ENCODE results near the gene MYT1. TPM values are rescaled to one million over a fixed set of nuclear protein-coding genes. Genes with fewer than 3 reads are reported as not detected.
A peak's percentile ranks its signal among the peaks of the same experiment; 100 is the strongest.

Gene MYT1
- total and polyA plus RNA-seq, 2 of the 13 experiments (the other 11 are each of a cell fraction or from before 2014, with no cell fraction given): 0.58 to 2.5 TPM

DNA sequence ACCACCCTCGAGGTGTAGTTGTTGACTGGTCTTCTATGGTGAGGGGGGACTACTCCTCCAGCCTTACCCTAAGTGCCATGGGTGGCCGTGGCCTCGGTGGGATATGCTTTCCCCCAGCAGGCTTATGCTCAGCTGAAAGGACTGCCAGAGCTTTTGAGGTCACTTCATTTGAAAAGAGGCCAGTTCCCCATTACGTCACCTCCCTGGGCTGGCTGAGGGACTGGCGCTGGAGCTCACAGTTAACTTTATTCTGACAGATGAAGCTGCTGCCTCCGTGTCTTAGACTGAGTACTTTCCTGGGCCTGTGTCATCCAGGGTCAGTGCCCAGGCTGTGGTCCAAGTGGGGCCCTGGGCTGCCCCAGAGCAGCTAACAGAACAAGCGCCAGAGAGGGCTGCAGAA, 48.5 kb downstream of the MYT1 start (continued):
- TF ChIP-seq ZBTB40 (IDR thresholded peaks at IDR 0.05): no peak
- peak; percentile 61; the same call in 1 of the 2 replicates for TF ChIP-seq ZBTB40 (CRISPR knock-in tag; IDR thresholded peaks at IDR 0.05)
- TF ChIP-seq ZNF605 (CRISPR knock-in tag; IDR thresholded peaks at IDR 0.05): 0 out of 2 replicates have a peak, but pooled peaks have one; percentile 34
- TF ChIP-seq MBNL3 (CRISPR knock-in tag; conservative IDR thresholded peaks at IDR 0.05): no peak
- TF ChIP-seq TBX2 (CRISPR knock-in tag; IDR thresholded peaks at IDR 0.05; ENCODE audit: borderline replicate concordance): peak; percentile 61; the same call in 1 of the 2 replicates
- TF ChIP-seq ZBTB4 (CRISPR knock-in tag; IDR thresholded peaks at IDR 0.05; ENCODE audit: borderline replicate concordance): no peak
- TF ChIP-seq KLF15 (CRISPR knock-in tag; IDR thresholded peaks at IDR 0.05; ENCODE audit: borderline replicate concordance): no peak
- no peak for TF ChIP-seq POLR2AphosphoS2 (IDR thresholded peaks at IDR 0.05; ENCODE audit: low read depth, low read length)
- peak; percentile 42; the same call in 1 of the 2 replicates for TF ChIP-seq ZFY (CRISPR knock-in tag; IDR thresholded peaks at IDR 0.05)
- no peak for TF ChIP-seq ZIK1 (CRISPR knock-in tag; IDR thresholded peaks at IDR 0.05; ENCODE audit: borderline replicate concordance, low read depth)
- no peak for TF ChIP-seq ZMYM4 (CRISPR knock-in tag; IDR thresholded peaks at IDR 0.05)
- no peak for TF ChIP-seq MXD3 (CRISPR knock-in tag; IDR thresholded peaks at IDR 0.05)
- no peak for TF ChIP-seq THYN1 (CRISPR knock-in tag; IDR thresholded peaks at IDR 0.05; ENCODE audit: borderline replicate concordance, low read depth)
- no peak for TF ChIP-seq TEAD3 (CRISPR knock-in tag; optimal IDR thresholded peaks at IDR 0.05; ENCODE audit: borderline replicate concordance)
- no peak for TF ChIP-seq ZNF788 (CRISPR knock-in tag; IDR thresholded peaks at IDR 0.05; ENCODE audit: borderline replicate concordance)
- TF ChIP-seq ZNF556 (CRISPR knock-in tag; IDR thresholded peaks at IDR 0.05; ENCODE audit: borderline replicate concordance): no peak
- TF ChIP-seq CBX5 (CRISPR knock-in tag; IDR thresholded peaks at IDR 0.05; ENCODE audit: borderline replicate concordance): no peak
- TF ChIP-seq ZNF510 (CRISPR knock-in tag; IDR thresholded peaks at IDR 0.05; ENCODE audit: low read depth): no peak

All from HepG2 (cell line).